ENCODE measurements around the gene PPM1B. TPM values are rescaled to one million over a fixed set of nuclear protein-coding genes. Genes with fewer than 3 reads are reported as not detected.

The PPM1B gene
- total and polyA plus RNA-seq, 9 donors: 19.9 to 39.7 (median 28.0) TPM

GRCh38 chr2:44134848-44135247 is 33.8 kb upstream of the PPM1B start:
- no peaks in the 10 kb centered on the region for H3K27me3 ChIP-seq (ENCODE audit: control insufficient read depth, insufficient read depth, low read length)
- no peaks in the 10 kb centered on the region for H3K9me3 ChIP-seq (replicated peaks; ENCODE audit: control insufficient read depth, low read depth, low read length)
- no CpG with 5 or more reads among the region's 1 CpG for WGBS (ENCODE audit: insufficient coverage)
- H3K36me3 ChIP-seq (ENCODE audit: control insufficient read depth, insufficient read depth, low read length): no peaks in the 10 kb centered on the region
- no peaks in the 10 kb centered on the region for H3K4me1 ChIP-seq (ENCODE audit: control insufficient read depth, insufficient read depth, low read length)
- no peak overlapping the region for H3K27ac ChIP-seq (ENCODE audit: low read length)
- no peak overlapping the region for H3K4me3 ChIP-seq (ENCODE audit: low read length)
- DNase-seq: no peak

- no peaks in the 10 kb centered on the region for H3K27me3 ChIP-seq (ENCODE audit: control insufficient read depth, insufficient read depth, low read length)
- no peaks in the 10 kb centered on the region for H3K4me1 ChIP-seq (ENCODE audit: control insufficient read depth, insufficient read depth, low read length)
- no peaks in the 10 kb centered on the region for H3K9me3 ChIP-seq (replicated peaks; ENCODE audit: control insufficient read depth, low read depth, low read length)
- H3K36me3 ChIP-seq (ENCODE audit: control insufficient read depth, insufficient read depth, low read length): no peaks in the 10 kb centered on the region
- no peak for DNase-seq
- no peak overlapping the region for H3K4me3 ChIP-seq (ENCODE audit: low read length)
- H3K27ac ChIP-seq (ENCODE audit: low read length): no peak overlapping the region
Observed at GRCh38 chr2:44135296-44135695, 33.4 kb upstream of the PPM1B start.

GRCh38 chr2:44135771-44136170 is 32.9 kb upstream of the PPM1B start:
- no peaks in the 10 kb centered on the region for H3K36me3 ChIP-seq (ENCODE audit: control insufficient read depth, insufficient read depth, low read length)
- H3K4me3 ChIP-seq (ENCODE audit: low read length): no peak overlapping the region
- no peaks in the 10 kb centered on the region for H3K4me1 ChIP-seq (ENCODE audit: control insufficient read depth, insufficient read depth, low read length)
- no CpG with 5 or more reads among the region's 2 CpGs for WGBS (ENCODE audit: insufficient coverage)
- DNase-seq: no peak
- no peaks in the 10 kb centered on the region for H3K27me3 ChIP-seq (ENCODE audit: control insufficient read depth, insufficient read depth, low read length)
- H3K9me3 ChIP-seq (replicated peaks; ENCODE audit: control insufficient read depth, low read depth, low read length): no peaks in the 10 kb centered on the region
- no peak overlapping the region for H3K27ac ChIP-seq (ENCODE audit: low read length)

GRCh38 chr2:44136252-44136651 is 32.4 kb upstream of the PPM1B start:
- no peaks in the 10 kb centered on the region for H3K36me3 ChIP-seq (ENCODE audit: control insufficient read depth, insufficient read depth, low read length)
- no peaks in the 10 kb centered on the region for H3K27me3 ChIP-seq (ENCODE audit: control insufficient read depth, insufficient read depth, low read length)
- no peak overlapping the region for H3K27ac ChIP-seq (ENCODE audit: low read length)
- no peak for DNase-seq
- H3K4me1 ChIP-seq (ENCODE audit: control insufficient read depth, insufficient read depth, low read length): no peaks in the 10 kb centered on the region
- WGBS (ENCODE audit: insufficient coverage): no CpG with 5 or more reads among the region's 3 CpGs
- no peak overlapping the region for H3K4me3 ChIP-seq (ENCODE audit: low read length)
- no peaks in the 10 kb centered on the region for H3K9me3 ChIP-seq (replicated peaks; ENCODE audit: control insufficient read depth, low read depth, low read length)

GRCh38 chr2:44137048-44137447 is 31.6 kb upstream of the PPM1B start:
- H3K27ac ChIP-seq (ENCODE audit: low read length): no peak overlapping the region
- no peak for DNase-seq
- H3K9me3 ChIP-seq (replicated peaks; ENCODE audit: control insufficient read depth, low read depth, low read length): no peaks in the 10 kb centered on the region
- WGBS (ENCODE audit: insufficient coverage): no CpG with 5 or more reads among the region's 4 CpGs
- no peaks in the 10 kb centered on the region for H3K4me1 ChIP-seq (ENCODE audit: control insufficient read depth, insufficient read depth, low read length)
- H3K27me3 ChIP-seq (ENCODE audit: control insufficient read depth, insufficient read depth, low read length): no peaks in the 10 kb centered on the region
- no peaks in the 10 kb centered on the region for H3K36me3 ChIP-seq (ENCODE audit: control insufficient read depth, insufficient read depth, low read length)
- no peak overlapping the region for H3K4me3 ChIP-seq (ENCODE audit: low read length)

- no peak overlapping the region for H3K4me3 ChIP-seq (ENCODE audit: low read length)
- H3K36me3 ChIP-seq (ENCODE audit: control insufficient read depth, insufficient read depth, low read length): no peaks in the 10 kb centered on the region
- no peaks in the 10 kb centered on the region for H3K27me3 ChIP-seq (ENCODE audit: control insufficient read depth, insufficient read depth, low read length)
- H3K27ac ChIP-seq (ENCODE audit: low read length): no peak overlapping the region
- WGBS (ENCODE audit: insufficient coverage): 73% methylated on average over 2 of the region's 4 CpGs
- no peaks in the 10 kb centered on the region for H3K4me1 ChIP-seq (ENCODE audit: control insufficient read depth, insufficient read depth, low read length)
- no peaks in the 10 kb centered on the region for H3K9me3 ChIP-seq (replicated peaks; ENCODE audit: control insufficient read depth, low read depth, low read length)
- DNase-seq: no peak
Observed at GRCh38 chr2:44137872-44138551, 30.7 kb upstream of the PPM1B start.

GRCh38 chr2:44139741-44140140 is 28.9 kb upstream of the PPM1B start:
- no peaks in the 10 kb centered on the region for H3K4me1 ChIP-seq (ENCODE audit: control insufficient read depth, insufficient read depth, low read length)
- H3K4me3 ChIP-seq (ENCODE audit: low read length): no peak overlapping the region
- H3K27ac ChIP-seq (ENCODE audit: low read length): no peak overlapping the region
- H3K27me3 ChIP-seq (ENCODE audit: control insufficient read depth, insufficient read depth, low read length): no peaks in the 10 kb centered on the region
- H3K36me3 ChIP-seq (ENCODE audit: control insufficient read depth, insufficient read depth, low read length): no peaks in the 10 kb centered on the region
- whole genome bisulfite sequencing (ENCODE audit: insufficient coverage): no CpG with 5 or more reads among the region's 1 CpG
- no peaks in the 10 kb centered on the region for H3K9me3 ChIP-seq (replicated peaks; ENCODE audit: control insufficient read depth, low read depth, low read length)
- DNase-seq: no peak

- Histone ChIP-seq H3K4me3 (ENCODE audit: low read length) (no peak overlapping the region), H3K27me3 (ENCODE audit: control insufficient read depth, insufficient read depth, low read length) (no peaks in the 10 kb centered on the region), H3K9me3 (replicated peaks; ENCODE audit: control insufficient read depth, low read depth, low read length) (no peaks in the 10 kb centered on the region), H3K27ac (ENCODE audit: low read length) (no peak overlapping the region), H3K36me3 (ENCODE audit: control insufficient read depth, insufficient read depth, low read length) (no peaks in the 10 kb centered on the region), H3K4me1 (ENCODE audit: control insufficient read depth, insufficient read depth, low read length) (no peaks in the 10 kb centered on the region)
- 69% methylated on average over 1 of the region's 1 CpG for WGBS (ENCODE audit: insufficient coverage)
- DNase-seq: no peak
Observed at GRCh38 chr2:44142306-44142705, 26.4 kb upstream of the PPM1B start.

GRCh38 chr2:44143701-44144100 is 25.0 kb upstream of the PPM1B start:
- no peak overlapping the region for H3K4me3 ChIP-seq (ENCODE audit: low read length)
- H3K27ac ChIP-seq (ENCODE audit: low read length): no peak overlapping the region
- H3K36me3 ChIP-seq (ENCODE audit: control insufficient read depth, insufficient read depth, low read length): no peaks in the 10 kb centered on the region
- no peaks in the 10 kb centered on the region for H3K27me3 ChIP-seq (ENCODE audit: control insufficient read depth, insufficient read depth, low read length)
- no peaks in the 10 kb centered on the region for H3K4me1 ChIP-seq (ENCODE audit: control insufficient read depth, insufficient read depth, low read length)
- H3K9me3 ChIP-seq (replicated peaks; ENCODE audit: control insufficient read depth, low read depth, low read length): no peaks in the 10 kb centered on the region
- no peak for DNase-seq
- WGBS (ENCODE audit: insufficient coverage): 68% methylated on average over 3 of the region's 3 CpGs

GRCh38 chr2:44148999-44149398 is 19.7 kb upstream of the PPM1B start:
- H3K27me3 ChIP-seq (ENCODE audit: control insufficient read depth, insufficient read depth, low read length): no peaks in the 10 kb centered on the region
- WGBS (ENCODE audit: insufficient coverage): no CpG with 5 or more reads among the region's 1 CpG
- H3K27ac ChIP-seq (ENCODE audit: low read length): no peak overlapping the region
- DNase-seq: no peak
- H3K36me3 ChIP-seq (ENCODE audit: control insufficient read depth, insufficient read depth, low read length): no peaks in the 10 kb centered on the region
- H3K4me3 ChIP-seq (ENCODE audit: low read length): no peak overlapping the region
- H3K9me3 ChIP-seq (replicated peaks; ENCODE audit: control insufficient read depth, low read depth, low read length): no peaks in the 10 kb centered on the region
- no peaks in the 10 kb centered on the region for H3K4me1 ChIP-seq (ENCODE audit: control insufficient read depth, insufficient read depth, low read length)

GRCh38 chr2:44150473-44150872 is 18.2 kb upstream of the PPM1B start:
- 79% methylated on average over 2 of the region's 3 CpGs for WGBS (ENCODE audit: insufficient coverage)
- no peaks in the 10 kb centered on the region for H3K36me3 ChIP-seq (ENCODE audit: control insufficient read depth, insufficient read depth, low read length)
- no peaks in the 10 kb centered on the region for H3K27me3 ChIP-seq (ENCODE audit: control insufficient read depth, insufficient read depth, low read length)
- no peaks in the 10 kb centered on the region for H3K9me3 ChIP-seq (replicated peaks; ENCODE audit: control insufficient read depth, low read depth, low read length)
- no peak overlapping the region for H3K27ac ChIP-seq (ENCODE audit: low read length)
- no peaks in the 10 kb centered on the region for H3K4me1 ChIP-seq (ENCODE audit: control insufficient read depth, insufficient read depth, low read length)
- no peak for DNase-seq
- no peak overlapping the region for H3K4me3 ChIP-seq (ENCODE audit: low read length)

Data from muscle of leg (tissue), 11 donors.